Heart left ventricle (tissue), 13 donors: ENCODE results near the gene MON2.

ENCODE experiments used
- CTCF ChIP-seq, 12 donors: fragments of 200-600 bp; sonication (generic) in 4 of 12; IDR thresholded peaks; one replicate each; pipeline versions ENCODE4 v1.5.0 to v1.8.0; 2018 to 2022; ENCODE audit warnings: antibody characterized with exemption in 12 of 12, mild to moderate bottlenecking in 5 of 12
- POLR2A ChIP-seq, 2 donors: fragments of 450-650 bp; IDR thresholded peaks; one replicate each; pipeline ENCODE4 v1.6.1; 2017; ENCODE audit warnings: antibody characterized with exemption in 2 of 2, mild to moderate bottlenecking in 2 of 2, moderate library complexity in 2 of 2
- donor health status: ischemic (EF 13 %, LVEDD 7.1; RV severe dilation, severe dysfunction).
- donor health status: DM: no; HTN: yes; CAD: no.
- donor health status: DM: no; HTN: no; CAD: no.
- donor health status: ischemic (EF 25% LVEDD 6.9; RV normal size, moderate dysfunction).
- donor health status: ischemic (EF 25% LVEDD 5.7; RV mildly dilated, moderate dysfunction).
- donor health status: ischemic (EF 35%, LVEDD 5.7; RV mildly dilated, moderate dysfunction).
- donor health status: nonischemic (EF 11% LVEDD 7.7; RV severe dilation, severe dysfunction).
- donor health status: DM: yes; HTN: yes; CAD: no.
- donor health status: PGD.
- donor health status: ischemic (EF 29% LVEDD 5.4; RV normal size, mild dysfunction).
- donor health status: nonischemic (EF 23%, LVEDD 6.1; RV moderate dilation, normal function).

GRCh38 chr12:62533755-62534107 is 67.1 kb downstream of the MON2 start:
- TF ChIP-seq POLR2A (IDR thresholded peaks at IDR 0.05), result no peak
- no peak for TF ChIP-seq CTCF (IDR thresholded peaks at IDR 0.05)
